ENCODE data around the gene TIMM23. TPM values are rescaled to one million over a fixed set of nuclear protein-coding genes. Genes with fewer than 3 reads are reported as not detected.
A peak's percentile ranks its signal among the peaks of the same experiment; 100 is the strongest.

The TIMM23 gene
- total RNA-seq, 4 donors from 2014 or later, result 42.1 to 89.0 (median 68.6) TPM

DNA sequence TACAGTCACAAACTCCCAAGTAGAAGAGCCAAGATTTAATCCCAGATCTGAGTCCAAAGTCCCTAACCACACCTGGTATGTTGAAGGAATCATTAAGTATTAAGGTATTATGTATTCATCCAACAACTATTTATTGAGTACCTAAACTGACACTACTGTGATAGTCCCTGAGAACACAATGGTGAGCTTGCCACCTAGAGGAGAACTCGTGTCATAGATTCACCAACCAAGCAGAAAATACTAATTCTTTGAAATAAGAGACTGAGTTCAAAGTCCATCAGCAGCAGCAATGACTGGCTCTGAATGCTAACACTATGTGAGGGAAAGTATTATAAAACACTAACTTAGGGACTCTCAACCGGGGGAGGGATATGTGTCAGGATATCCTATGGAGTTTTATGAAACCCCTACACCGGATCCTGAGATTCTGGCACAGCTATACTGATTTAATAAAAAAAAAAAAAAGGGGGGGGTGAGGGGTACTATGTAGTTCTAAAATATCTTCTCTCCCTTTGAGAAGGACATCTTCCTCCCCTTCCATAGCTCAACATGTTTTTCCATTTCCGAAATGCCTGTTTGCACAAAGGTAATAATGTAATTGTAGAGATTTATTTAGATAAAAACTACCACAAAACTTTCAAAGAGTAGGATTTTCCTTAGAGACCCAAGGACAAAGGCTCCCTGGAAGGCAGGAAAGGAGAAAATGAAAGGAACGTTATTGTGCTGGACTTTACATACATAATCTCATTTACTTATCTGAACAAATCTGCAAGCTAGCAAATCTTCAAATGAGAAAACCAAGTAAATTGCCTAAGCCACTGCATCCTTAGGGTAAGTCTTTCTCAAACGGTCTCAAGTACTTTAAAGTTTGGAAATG is 56.5 kb downstream of the TIMM23 start:
- no peak for ATAC-seq (ENCODE audit: low FRiP score)
- TF ChIP-seq, protein P1, sequence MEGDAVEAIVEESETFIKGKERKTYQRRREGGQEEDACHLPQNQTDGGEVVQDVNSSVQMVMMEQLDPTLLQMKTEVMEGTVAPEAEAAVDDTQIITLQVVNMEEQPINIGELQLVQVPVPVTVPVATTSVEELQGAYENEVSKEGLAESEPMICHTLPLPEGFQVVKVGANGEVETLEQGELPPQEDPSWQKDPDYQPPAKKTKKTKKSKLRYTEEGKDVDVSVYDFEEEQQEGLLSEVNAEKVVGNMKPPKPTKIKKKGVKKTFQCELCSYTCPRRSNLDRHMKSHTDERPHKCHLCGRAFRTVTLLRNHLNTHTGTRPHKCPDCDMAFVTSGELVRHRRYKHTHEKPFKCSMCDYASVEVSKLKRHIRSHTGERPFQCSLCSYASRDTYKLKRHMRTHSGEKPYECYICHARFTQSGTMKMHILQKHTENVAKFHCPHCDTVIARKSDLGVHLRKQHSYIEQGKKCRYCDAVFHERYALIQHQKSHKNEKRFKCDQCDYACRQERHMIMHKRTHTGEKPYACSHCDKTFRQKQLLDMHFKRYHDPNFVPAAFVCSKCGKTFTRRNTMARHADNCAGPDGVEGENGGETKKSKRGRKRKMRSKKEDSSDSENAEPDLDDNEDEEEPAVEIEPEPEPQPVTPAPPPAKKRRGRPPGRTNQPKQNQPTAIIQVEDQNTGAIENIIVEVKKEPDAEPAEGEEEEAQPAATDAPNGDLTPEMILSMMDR (IDR thresholded peaks at IDR 0.05), result no peak

GRCh38 chr10:46029461-46030030 is 57.3 kb downstream of the TIMM23 start:
- ATAC-seq (ENCODE audit: low FRiP score) (no peak), DNase-seq (ENCODE audit: low spot score) (no peak)
- TF ChIP-seq, protein P1 (IDR thresholded peaks at IDR 0.05), result no peak

More for the DNA sequence above, 56.5 kb downstream of the TIMM23 start:
- no peak for DNase-seq (ENCODE audit: low spot score)

DNA sequence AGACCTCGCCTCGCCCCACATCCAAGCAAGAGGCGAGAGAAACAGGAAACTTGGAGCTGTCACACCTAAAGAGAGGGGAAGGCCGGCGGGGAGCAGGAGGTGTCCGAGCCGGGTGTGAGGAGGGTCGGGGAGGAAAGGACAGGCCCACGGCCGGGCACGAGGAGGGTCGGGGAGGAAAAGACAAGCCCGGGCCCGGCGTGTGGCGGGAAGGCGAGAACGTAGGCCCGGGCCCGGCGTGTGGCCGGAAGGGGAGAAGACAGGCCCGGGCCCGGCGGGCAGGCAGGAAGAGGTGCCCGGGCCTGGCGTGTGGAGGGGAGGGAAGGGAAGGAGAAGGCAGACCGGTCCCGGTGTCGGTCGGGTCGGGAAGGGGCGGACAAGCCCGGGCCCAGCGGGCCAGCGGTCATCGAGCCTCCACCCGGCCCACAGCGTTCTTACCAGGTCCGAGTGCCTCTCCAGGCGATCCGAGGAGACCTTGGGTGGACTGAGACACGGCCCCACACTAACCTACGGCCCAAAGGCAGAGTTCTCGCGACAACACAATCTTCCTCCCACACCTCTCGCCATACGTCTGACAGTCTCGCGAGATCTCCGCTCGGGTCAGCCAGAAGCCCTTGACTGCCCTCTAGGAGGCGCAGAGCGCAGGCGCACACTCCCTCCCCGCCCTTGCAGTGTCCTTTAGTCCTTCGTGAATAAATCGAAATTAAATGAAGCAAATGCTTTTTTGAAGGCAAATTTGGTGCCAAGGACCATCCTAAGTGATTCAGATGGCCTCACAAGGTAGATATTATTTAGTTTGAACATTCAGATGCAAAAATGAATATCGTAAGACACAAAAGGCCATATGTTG is 58.0 kb downstream of the TIMM23 start, which contains the start of gene NCOA4:
Gene NCOA4 (minus strand): TSS at position 533 of the 847 bp plus-strand sequence. CDS start 13,943 bp downstream, outside the sequence.
- ATAC-seq (ENCODE audit: low FRiP score) (peak; percentile 98), DNase-seq (ENCODE audit: low spot score) (peak; percentile 94)
- TF ChIP-seq, protein P1 (IDR thresholded peaks at IDR 0.05), result peak in 2 of 3 donors; percentile 20 to 29

DNA sequence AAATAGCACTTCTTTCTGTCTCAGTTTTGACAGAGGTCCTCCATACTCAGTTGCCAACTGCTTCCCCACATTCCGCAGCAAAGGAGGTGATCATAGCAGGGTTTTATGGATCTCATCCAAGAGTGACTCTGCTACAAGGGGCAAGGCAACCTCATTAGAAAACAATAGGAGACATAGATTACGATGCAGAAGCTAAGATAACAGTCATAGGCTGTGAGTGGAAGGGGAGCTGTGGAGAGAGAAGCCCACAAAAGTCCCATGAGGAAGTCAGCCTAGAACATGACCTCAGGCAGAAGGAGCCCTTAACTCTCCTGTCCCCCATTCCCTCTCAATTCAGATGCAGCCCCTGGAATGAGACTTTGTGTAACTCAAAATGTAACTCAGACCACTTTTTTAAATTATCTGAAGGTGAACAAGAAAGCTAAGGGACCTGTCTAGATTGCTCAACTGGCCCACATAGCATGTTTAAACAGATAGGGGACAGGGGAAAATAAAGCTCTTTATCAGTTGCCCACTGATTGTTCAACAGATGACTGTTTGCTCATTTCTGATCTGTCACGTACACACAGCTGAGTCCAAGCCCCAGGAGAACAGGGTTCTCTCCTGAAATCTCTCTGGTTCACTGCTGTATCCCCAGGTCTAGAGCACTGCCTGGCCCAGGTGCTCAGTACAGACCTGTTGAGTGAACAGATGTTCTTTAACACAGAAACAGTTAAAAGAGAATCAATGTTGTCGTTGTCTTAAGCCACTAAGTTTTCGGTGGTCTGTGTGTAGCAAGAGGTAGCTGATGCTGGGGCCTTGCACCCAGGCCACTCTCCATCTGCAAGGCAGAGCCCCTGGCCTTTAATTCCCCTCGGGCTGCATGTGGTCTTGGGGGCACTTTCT is 59.6 kb downstream of the TIMM23 start:
- ATAC-seq (ENCODE audit: low FRiP score) (no peak), DNase-seq (ENCODE audit: low spot score) (no peak)
- TF ChIP-seq, protein P1 (IDR thresholded peaks at IDR 0.05), result no peak

DNA sequence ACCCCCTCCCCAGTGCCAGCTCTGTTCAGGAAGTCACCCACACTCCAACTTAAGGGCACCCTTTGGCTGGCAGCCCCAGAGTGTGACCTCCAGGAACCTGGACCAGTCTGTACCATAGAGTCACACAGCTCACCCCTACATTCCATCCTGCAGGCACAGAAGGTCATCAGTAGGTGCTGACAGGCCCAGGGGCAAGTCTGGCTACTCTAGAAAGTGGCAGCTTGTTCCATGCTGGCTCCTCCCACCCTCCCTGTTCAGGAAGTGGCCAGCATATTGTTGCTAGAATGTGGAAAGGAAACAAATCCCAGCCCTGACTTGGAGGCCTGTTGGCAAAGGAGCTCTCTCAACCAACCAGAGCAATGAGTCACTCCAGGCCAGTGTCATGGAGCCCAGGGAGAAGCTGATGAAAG is 61.3 kb downstream of the TIMM23 start:
- TF ChIP-seq, protein P1 (IDR thresholded peaks at IDR 0.05), result no peak
- no peak for ATAC-seq (ENCODE audit: low FRiP score)
- DNase-seq (ENCODE audit: low spot score), result no peak
